Neutrophil (primary cell): ENCODE results near the gene MAP3K9.

Source experiments
- H3K27ac ChIP-seq: fragments of 200-600 bp; sonication (generic); 2 replicates; pipeline ENCODE4 v1.5.1; 2016; ENCODE audit warnings: mild to moderate bottlenecking, moderate library complexity
- H3K27me3 ChIP-seq: fragments of 200-600 bp; sonication (generic); 2 replicates; pipeline ENCODE4 v1.6.0; 2016; ENCODE audit warnings: mild to moderate bottlenecking
- H3K36me3 ChIP-seq: fragments of 200-600 bp; sonication (generic); 2 replicates; pipeline ENCODE4 v1.5.1; 2017
- H3K4me1 ChIP-seq, 2 experiments: fragments of 200-600 bp in 1 of 2; sonication (generic) in 1 of 2; 1 replicate in 1 of 2; 2 replicates in 1 of 2; pipeline versions ENCODE4 v1.5.1 to v1.6.1; 2013 to 2016; ENCODE audit warnings: low read depth in 1 of 2, low read length in 1 of 2, mild to moderate bottlenecking in 1 of 2, moderate library complexity in 1 of 2; ENCODE audit not compliant: control insufficient read depth in 1 of 2, insufficient read depth in 1 of 2
- H3K4me3 ChIP-seq, 2 experiments: fragments of 200-600 bp in 1 of 2; sonication (generic) in 1 of 2; 1 replicate in 1 of 2; 2 replicates in 1 of 2; pipeline ENCODE4 v1.5.1; 2013 to 2016; ENCODE audit warnings: low read depth in 1 of 2, low read length in 1 of 2, mild to moderate bottlenecking in 1 of 2, moderate library complexity in 1 of 2
- H3K9me3 ChIP-seq: fragments of 200-600 bp; sonication (generic); 2 replicates; pipeline ENCODE4 v1.5.1; 2016
- CTCF ChIP-seq: fragments of 200-600 bp; sonication (generic); IDR thresholded peaks from 2 replicates; pipeline ENCODE4 v1.5.1; 2016; ENCODE audit warnings: antibody characterized with exemption

MAP3K9 gene

DNA sequence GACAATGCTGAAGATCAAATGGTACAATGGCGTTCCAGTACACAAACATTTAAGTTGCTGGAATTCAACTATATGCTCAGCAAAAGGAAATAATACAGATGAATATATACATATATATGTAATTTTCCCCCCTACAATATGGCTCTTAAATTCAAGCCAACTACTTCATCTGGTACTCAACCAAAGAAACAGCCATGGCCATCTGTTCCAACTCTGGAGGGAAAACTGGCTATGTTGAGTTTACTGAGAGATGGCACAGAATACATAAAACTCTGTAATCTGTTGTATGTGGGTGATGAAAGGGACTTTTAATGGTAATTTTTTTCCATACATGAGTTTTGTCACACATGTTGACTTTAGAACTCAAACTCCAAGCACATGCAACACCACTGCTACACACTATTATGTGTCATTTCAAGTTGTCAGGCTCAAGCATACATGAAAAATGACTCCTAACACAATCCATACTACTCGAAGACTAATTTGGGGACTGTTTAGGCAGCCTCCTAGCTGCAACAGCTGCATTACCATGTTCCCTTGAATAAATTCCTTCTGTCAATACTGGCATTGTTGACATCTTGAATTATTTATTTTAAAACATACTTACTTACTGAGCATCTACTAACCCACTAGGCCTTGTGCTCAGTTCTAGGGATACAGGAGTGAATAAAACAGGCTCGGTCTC lies 38.2 kb upstream of the MAP3K9 start:
- H3K27me3 ChIP-seq, result no peaks in the 10 kb centered on the region
- TF ChIP-seq CTCF, result no peak
- H3K4me3 ChIP-seq, result no peak overlapping the region
- no peak overlapping the region for H3K27ac ChIP-seq
- H3K4me1 ChIP-seq, result peaks cover 0 to 5% of the 10 kb centered on the region in 2 experiments
- H3K36me3 ChIP-seq, result no peaks in the 10 kb centered on the region
- no peaks in the 10 kb centered on the region for H3K9me3 ChIP-seq

GRCh38 chr14:70845601-70846000 lies 36.3 kb upstream of the MAP3K9 start:
- no peak for TF ChIP-seq CTCF
- Histone ChIP-seq H3K9me3 (no peaks in the 10 kb centered on the region), H3K27ac (peak overlapping the region; percentile 20), H3K27me3 (no peaks in the 10 kb centered on the region), H3K4me1 (peaks cover 0 to 5% of the 10 kb centered on the region in 2 experiments), H3K36me3 (no peaks in the 10 kb centered on the region), H3K4me3 (no peak overlapping the region)

- no peak overlapping the region for H3K4me3 ChIP-seq
- H3K4me1 ChIP-seq, result peaks cover 0 to 5% of the 10 kb centered on the region in 2 experiments
- no peaks in the 10 kb centered on the region for H3K27me3 ChIP-seq
- H3K9me3 ChIP-seq, result no peaks in the 10 kb centered on the region
- H3K36me3 ChIP-seq, result no peaks in the 10 kb centered on the region
- no peak for TF ChIP-seq CTCF
- H3K27ac ChIP-seq, result no peak overlapping the region
These were observed 33.6 kb upstream of the MAP3K9 start for GRCh38 chr14:70842851-70843462.

DNA sequence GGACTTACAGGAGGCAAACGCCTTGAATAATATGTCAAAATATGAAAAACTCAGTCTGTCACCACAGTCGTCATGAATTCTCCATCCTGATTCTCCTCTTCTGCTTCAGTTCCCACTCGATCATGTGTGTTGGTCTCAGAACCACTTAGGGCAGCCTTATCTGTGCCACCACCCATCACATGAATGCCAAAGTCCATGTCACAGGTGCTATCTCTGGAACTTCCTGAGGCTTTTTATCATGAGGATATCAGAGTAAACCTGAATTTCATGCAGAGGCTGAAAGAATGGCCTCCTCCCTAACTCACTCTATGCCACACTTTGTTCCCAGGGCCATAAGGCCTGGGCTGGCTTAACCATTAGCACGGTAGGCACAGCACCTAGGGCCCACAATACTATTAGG lies 28.8 kb upstream of the MAP3K9 start:
- Histone ChIP-seq H3K27ac (no peak overlapping the region), H3K9me3 (no peaks in the 10 kb centered on the region), H3K4me3 (no peak overlapping the region), H3K27me3 (no peaks in the 10 kb centered on the region), H3K36me3 (no peaks in the 10 kb centered on the region), H3K4me1 (no peaks in the 10 kb centered on the region)
- TF ChIP-seq CTCF, result no peak

- Histone ChIP-seq H3K27me3 (no peaks in the 10 kb centered on the region), H3K4me1 (no peaks in the 10 kb centered on the region), H3K9me3 (no peaks in the 10 kb centered on the region), H3K27ac (no peak overlapping the region), H3K36me3 (no peaks in the 10 kb centered on the region), H3K4me3 (no peak overlapping the region)
- TF ChIP-seq CTCF, result no peak
These were observed 27.6 kb upstream of the MAP3K9 start for GRCh38 chr14:70836946-70837345.
